OCI-LY7 (cell line): ENCODE data around the gene CERS1.

Experiments
- EZH2phosphoT487 ChIP-seq: fragments of 200-600 bp; sonication (generic); IDR thresholded peaks from 2 replicates; pipeline ENCODE4 v1.6.1; 2018; ENCODE audit warnings: low read depth, borderline replicate concordance, mild to moderate bottlenecking, mixed run types, antibody characterized with exemption, low read length, moderate library complexity, mixed read lengths
- TF ChIP-seq, protein P1 (sequence below): fragments of 200-600 bp; sonication (generic); conservative IDR thresholded peaks from 2 replicates; pipeline ENCODE4 v1.5.1; 2014; ENCODE audit warnings: mild to moderate bottlenecking, antibody characterized with exemption, low read length, moderate library complexity, mixed read lengths

DNA sequence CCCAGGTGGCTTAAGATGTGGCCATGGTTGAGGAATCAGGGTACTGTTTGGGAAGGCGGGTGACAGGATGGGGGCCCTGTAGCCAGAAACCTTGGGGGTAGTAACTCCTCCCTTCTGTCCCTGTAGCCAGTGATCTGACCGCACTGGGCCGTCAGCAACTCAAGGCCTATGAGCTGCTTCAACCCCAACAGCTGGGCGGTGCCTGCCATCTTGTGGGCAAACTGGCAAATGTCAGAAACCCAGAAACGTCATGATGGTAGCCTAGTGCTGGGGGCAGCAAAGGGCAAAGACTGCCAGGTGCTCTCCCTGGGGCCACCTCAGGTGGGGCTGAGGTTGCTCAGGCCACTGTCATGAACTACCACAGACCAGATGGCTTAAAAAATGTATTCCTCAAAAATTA, 19.7 kb upstream of the CERS1 start:
- TF ChIP-seq, protein P1, sequence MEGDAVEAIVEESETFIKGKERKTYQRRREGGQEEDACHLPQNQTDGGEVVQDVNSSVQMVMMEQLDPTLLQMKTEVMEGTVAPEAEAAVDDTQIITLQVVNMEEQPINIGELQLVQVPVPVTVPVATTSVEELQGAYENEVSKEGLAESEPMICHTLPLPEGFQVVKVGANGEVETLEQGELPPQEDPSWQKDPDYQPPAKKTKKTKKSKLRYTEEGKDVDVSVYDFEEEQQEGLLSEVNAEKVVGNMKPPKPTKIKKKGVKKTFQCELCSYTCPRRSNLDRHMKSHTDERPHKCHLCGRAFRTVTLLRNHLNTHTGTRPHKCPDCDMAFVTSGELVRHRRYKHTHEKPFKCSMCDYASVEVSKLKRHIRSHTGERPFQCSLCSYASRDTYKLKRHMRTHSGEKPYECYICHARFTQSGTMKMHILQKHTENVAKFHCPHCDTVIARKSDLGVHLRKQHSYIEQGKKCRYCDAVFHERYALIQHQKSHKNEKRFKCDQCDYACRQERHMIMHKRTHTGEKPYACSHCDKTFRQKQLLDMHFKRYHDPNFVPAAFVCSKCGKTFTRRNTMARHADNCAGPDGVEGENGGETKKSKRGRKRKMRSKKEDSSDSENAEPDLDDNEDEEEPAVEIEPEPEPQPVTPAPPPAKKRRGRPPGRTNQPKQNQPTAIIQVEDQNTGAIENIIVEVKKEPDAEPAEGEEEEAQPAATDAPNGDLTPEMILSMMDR: peak; percentile 66
- TF ChIP-seq EZH2phosphoT487: no peak
